ENCODE data around the gene LAPTM5.
A peak's percentile ranks its signal among the peaks of the same experiment; 100 is the strongest.

LAPTM5 gene

GRCh38 chr1:30731806-30732276 is 25.7 kb downstream of the LAPTM5 start:
- no peak for TF ChIP-seq Cebpa-rat (IDR thresholded peaks at IDR 0.05)
- no peak overlapping the region for H3K4me3 ChIP-seq
- peaks cover 45 to 46% (median 45%) of the 10 kb centered on the region in 11 experiments for H3K36me3 ChIP-seq
- peaks cover 0 to 3% (median 0%) of the 10 kb centered on the region in 11 experiments; a peak in 1 of 22 replicates for H3K27me3 ChIP-seq
- peaks cover 87 to 100% (median 99%) of the 10 kb centered on the region in 10 experiments for H3K4me1 ChIP-seq
- peak overlapping the region; percentile 70 to 99 (median 90) for H3K4me2 ChIP-seq
- H3K9ac ChIP-seq = peak overlapping the region in 6 of 11 experiments; percentile 30 to 76 (median 64); a peak in 8 of 22 replicates
- peaks cover 45 to 91% (median 59%) of the 10 kb centered on the region in 11 experiments for H4K20me1 ChIP-seq
- peak overlapping the region in 8 of 11 experiments; percentile 4 to 81 (median 70); a peak in 11 of 22 replicates for H3K27ac ChIP-seq
- H3K9me3 ChIP-seq (replicated peaks in 1 of 11) = no peaks in the 10 kb centered on the region

GRCh38 chr1:30731109-30731805 is 26.3 kb downstream of the LAPTM5 start:
- peaks cover 39 to 85% (median 54%) of the 10 kb centered on the region in 11 experiments for H4K20me1 ChIP-seq
- peaks cover 0 to 3% (median 0%) of the 10 kb centered on the region in 11 experiments; a peak in 1 of 22 replicates for H3K27me3 ChIP-seq
- peaks cover 90 to 100% (median 99%) of the 10 kb centered on the region in 10 experiments for H3K4me1 ChIP-seq
- H3K4me2 ChIP-seq = peak overlapping the region; percentile 70 to 99 (median 90)
- peak overlapping the region in 10 of 11 experiments; percentile 15 to 76 (median 64); a peak in 16 of 22 replicates for H3K9ac ChIP-seq
- peaks cover 39 to 42% (median 39%) of the 10 kb centered on the region in 11 experiments for H3K36me3 ChIP-seq
- H3K4me3 ChIP-seq = peak overlapping the region in 5 of 10 experiments; percentile 3 to 54 (median 31); a peak in 2 of 20 replicates
- H3K27ac ChIP-seq = peak overlapping the region in 10 of 11 experiments; percentile 6 to 81 (median 70); a peak in 16 of 22 replicates
- TF ChIP-seq Cebpa-rat (IDR thresholded peaks at IDR 0.05) = no peak
- H3K9me3 ChIP-seq (replicated peaks in 1 of 11) = no peaks in the 10 kb centered on the region

GRCh38 chr1:30730346-30731108 is 27.0 kb downstream of the LAPTM5 start:
- H3K9me3 ChIP-seq (replicated peaks in 1 of 11) = no peaks in the 10 kb centered on the region
- H3K27me3 ChIP-seq = peaks cover 0 to 3% (median 0%) of the 10 kb centered on the region in 11 experiments; a peak in 1 of 22 replicates
- H3K9ac ChIP-seq = peak overlapping the region; percentile 15 to 76 (median 62); a peak in 19 of 22 replicates
- H3K4me3 ChIP-seq = peak overlapping the region in 7 of 10 experiments; percentile 3 to 54 (median 31); a peak in 12 of 20 replicates
- peak overlapping the region; percentile 70 to 99 (median 90) for H3K4me2 ChIP-seq
- H4K20me1 ChIP-seq = peaks cover 31 to 78% (median 46%) of the 10 kb centered on the region in 11 experiments
- H3K4me1 ChIP-seq = peaks cover 86 to 100% (median 99%) of the 10 kb centered on the region in 10 experiments
- no peak for TF ChIP-seq Cebpa-rat (IDR thresholded peaks at IDR 0.05)
- peak overlapping the region; percentile 6 to 81 (median 69); a peak in 21 of 22 replicates for H3K27ac ChIP-seq
- peaks cover 32 to 39% (median 32%) of the 10 kb centered on the region in 11 experiments for H3K36me3 ChIP-seq

GRCh38 chr1:30729901-30730300 is 27.7 kb downstream of the LAPTM5 start:
- H3K27ac ChIP-seq = peak overlapping the region; percentile 6 to 81 (median 69); a peak in 20 of 22 replicates
- H3K9ac ChIP-seq = peak overlapping the region; percentile 15 to 76 (median 62); a peak in 19 of 22 replicates
- peak overlapping the region; percentile 70 to 99 (median 90) for H3K4me2 ChIP-seq
- no peaks in the 10 kb centered on the region for H3K9me3 ChIP-seq (replicated peaks in 1 of 11)
- peaks cover 0 to 3% (median 0%) of the 10 kb centered on the region in 11 experiments; a peak in 1 of 22 replicates for H3K27me3 ChIP-seq
- H3K4me3 ChIP-seq = peak overlapping the region in 6 of 10 experiments; percentile 14 to 54 (median 34); a peak in 8 of 20 replicates
- no peak for TF ChIP-seq Cebpa-rat (IDR thresholded peaks at IDR 0.05)
- H3K4me1 ChIP-seq = peaks cover 80 to 100% (median 96%) of the 10 kb centered on the region in 10 experiments
- H4K20me1 ChIP-seq = peaks cover 25 to 72% (median 40%) of the 10 kb centered on the region in 11 experiments; a peak in 21 of 22 replicates
- peaks cover 25 to 39% (median 26%) of the 10 kb centered on the region in 11 experiments for H3K36me3 ChIP-seq

- H3K9me3 ChIP-seq (replicated peaks in 1 of 11) = no peaks in the 10 kb centered on the region
- H3K4me2 ChIP-seq = peak overlapping the region; percentile 70 to 99 (median 90)
- no peak overlapping the region for H3K4me3 ChIP-seq
- peaks cover 72 to 96% (median 88%) of the 10 kb centered on the region in 10 experiments for H3K4me1 ChIP-seq
- TF ChIP-seq Cebpa-rat (IDR thresholded peaks at IDR 0.05) = no peak
- peaks cover 16 to 65% (median 31%) of the 10 kb centered on the region in 11 experiments; a peak in 21 of 22 replicates for H4K20me1 ChIP-seq
- H3K9ac ChIP-seq = peak overlapping the region in 9 of 11 experiments; percentile 2 to 76 (median 62); a peak in 12 of 22 replicates
- H3K36me3 ChIP-seq = peaks cover 17 to 33% (median 17%) of the 10 kb centered on the region in 11 experiments
- peak overlapping the region in 7 of 11 experiments; percentile 60 to 81 (median 71); a peak in 11 of 22 replicates for H3K27ac ChIP-seq
- peaks cover 0 to 3% (median 0%) of the 10 kb centered on the region in 11 experiments; a peak in 1 of 22 replicates for H3K27me3 ChIP-seq
These were observed 28.5 kb downstream of the LAPTM5 start for GRCh38 chr1:30728832-30729638.

- Histone ChIP-seq H3K4me3 (no peak overlapping the region), H3K9ac (peak overlapping the region in 4 of 11 experiments; percentile 2 to 76 (median 30); a peak in 3 of 22 replicates), H3K4me2 (peak overlapping the region; percentile 70 to 99 (median 90)), H3K27ac (0 out of 22 replicates have a peak overlapping the region, but pooled peaks of 1 of the 11 experiments have one; percentile 78), H3K9me3 (replicated peaks in 1 of 11) (no peaks in the 10 kb centered on the region), H3K4me1 (peaks cover 72 to 96% (median 88%) of the 10 kb centered on the region in 10 experiments), H3K27me3 (peaks cover 0 to 3% (median 0%) of the 10 kb centered on the region in 11 experiments; a peak in 1 of 22 replicates), H4K20me1 (peaks cover 11 to 65% (median 26%) of the 10 kb centered on the region in 11 experiments; a peak in 19 of 22 replicates), H3K36me3 (peaks cover 10 to 27% (median 10%) of the 10 kb centered on the region in 11 experiments)
- no peak for TF ChIP-seq Cebpa-rat (IDR thresholded peaks at IDR 0.05)
These were observed 29.2 kb downstream of the LAPTM5 start for GRCh38 chr1:30728340-30728739.

GRCh38 chr1:30727824-30728223 is 29.8 kb downstream of the LAPTM5 start:
- no peak for TF ChIP-seq Cebpa-rat (IDR thresholded peaks at IDR 0.05)
- Histone ChIP-seq H4K20me1 (peaks cover 5 to 65% (median 27%) of the 10 kb centered on the region in 11 experiments; a peak in 20 of 22 replicates), H3K9ac (peak overlapping the region in 1 of 11 experiments; percentile 4; a peak in 2 of 22 replicates), H3K4me1 (peaks cover 70 to 96% (median 88%) of the 10 kb centered on the region in 10 experiments), H3K36me3 (peaks cover 5 to 21% (median 5%) of the 10 kb centered on the region in 11 experiments; a peak in 21 of 22 replicates), H3K4me2 (peak overlapping the region; percentile 70 to 99 (median 90)), H3K4me3 (no peak overlapping the region), H3K27me3 (peaks cover 0 to 3% (median 0%) of the 10 kb centered on the region in 11 experiments; a peak in 1 of 22 replicates), H3K9me3 (replicated peaks in 1 of 11) (no peaks in the 10 kb centered on the region), H3K27ac (0 out of 22 replicates have a peak overlapping the region, but pooled peaks of 1 of the 11 experiments have one; percentile 4)
